Measurements from ENCODE around the gene SUSD5.

DNA sequence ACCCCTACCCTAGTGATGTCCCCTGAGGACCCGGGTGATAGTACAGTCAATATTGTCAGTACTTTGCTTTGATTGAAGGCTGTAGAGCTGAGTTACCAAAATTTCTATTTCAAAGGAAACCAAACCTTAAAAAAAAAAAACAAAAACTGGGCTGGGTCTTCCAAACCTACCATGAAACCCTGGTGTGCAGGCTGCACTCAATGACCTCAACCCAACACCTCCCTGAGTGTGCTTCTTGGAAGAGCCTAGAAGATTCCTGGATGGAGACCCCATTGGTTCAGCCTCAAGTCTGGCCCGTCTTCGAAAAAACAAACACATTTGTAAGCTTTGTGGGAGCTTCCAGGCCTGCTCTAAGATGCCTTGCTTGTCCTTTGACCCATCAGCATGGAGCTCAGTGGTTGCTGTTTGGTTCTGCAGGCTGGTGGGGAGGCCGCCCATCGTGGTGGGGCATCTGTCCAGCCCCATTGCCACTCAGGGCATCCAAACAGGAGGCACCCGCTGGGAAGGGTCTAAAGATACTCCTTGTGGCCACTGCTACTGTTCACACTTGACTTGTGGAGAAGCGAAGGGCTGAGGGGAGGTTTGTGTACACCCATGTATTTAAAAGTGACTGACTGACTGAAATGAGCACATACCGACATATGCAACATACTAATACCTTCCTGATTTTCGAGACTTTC, 72.6 kb downstream of the SUSD5 start:
- TF ChIP-seq, protein P1, sequence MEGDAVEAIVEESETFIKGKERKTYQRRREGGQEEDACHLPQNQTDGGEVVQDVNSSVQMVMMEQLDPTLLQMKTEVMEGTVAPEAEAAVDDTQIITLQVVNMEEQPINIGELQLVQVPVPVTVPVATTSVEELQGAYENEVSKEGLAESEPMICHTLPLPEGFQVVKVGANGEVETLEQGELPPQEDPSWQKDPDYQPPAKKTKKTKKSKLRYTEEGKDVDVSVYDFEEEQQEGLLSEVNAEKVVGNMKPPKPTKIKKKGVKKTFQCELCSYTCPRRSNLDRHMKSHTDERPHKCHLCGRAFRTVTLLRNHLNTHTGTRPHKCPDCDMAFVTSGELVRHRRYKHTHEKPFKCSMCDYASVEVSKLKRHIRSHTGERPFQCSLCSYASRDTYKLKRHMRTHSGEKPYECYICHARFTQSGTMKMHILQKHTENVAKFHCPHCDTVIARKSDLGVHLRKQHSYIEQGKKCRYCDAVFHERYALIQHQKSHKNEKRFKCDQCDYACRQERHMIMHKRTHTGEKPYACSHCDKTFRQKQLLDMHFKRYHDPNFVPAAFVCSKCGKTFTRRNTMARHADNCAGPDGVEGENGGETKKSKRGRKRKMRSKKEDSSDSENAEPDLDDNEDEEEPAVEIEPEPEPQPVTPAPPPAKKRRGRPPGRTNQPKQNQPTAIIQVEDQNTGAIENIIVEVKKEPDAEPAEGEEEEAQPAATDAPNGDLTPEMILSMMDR (IDR thresholded peaks at IDR 0.05) = no peak
- no peak for TF ChIP-seq POLR2A (IDR thresholded peaks at IDR 0.05)
